CD4-positive, alpha-beta T cell treated with Interleukin-2 at 100 ng/mL for 4 hours (primary cell): ENCODE measurements around the gene STX4.

ENCODE experiments used
- DNase-seq: peaks from one replicate; pipeline ENCODE4 v3.0.0-alpha.2; 2020; ENCODE audit warnings: low spot score

The STX4 gene

DNA sequence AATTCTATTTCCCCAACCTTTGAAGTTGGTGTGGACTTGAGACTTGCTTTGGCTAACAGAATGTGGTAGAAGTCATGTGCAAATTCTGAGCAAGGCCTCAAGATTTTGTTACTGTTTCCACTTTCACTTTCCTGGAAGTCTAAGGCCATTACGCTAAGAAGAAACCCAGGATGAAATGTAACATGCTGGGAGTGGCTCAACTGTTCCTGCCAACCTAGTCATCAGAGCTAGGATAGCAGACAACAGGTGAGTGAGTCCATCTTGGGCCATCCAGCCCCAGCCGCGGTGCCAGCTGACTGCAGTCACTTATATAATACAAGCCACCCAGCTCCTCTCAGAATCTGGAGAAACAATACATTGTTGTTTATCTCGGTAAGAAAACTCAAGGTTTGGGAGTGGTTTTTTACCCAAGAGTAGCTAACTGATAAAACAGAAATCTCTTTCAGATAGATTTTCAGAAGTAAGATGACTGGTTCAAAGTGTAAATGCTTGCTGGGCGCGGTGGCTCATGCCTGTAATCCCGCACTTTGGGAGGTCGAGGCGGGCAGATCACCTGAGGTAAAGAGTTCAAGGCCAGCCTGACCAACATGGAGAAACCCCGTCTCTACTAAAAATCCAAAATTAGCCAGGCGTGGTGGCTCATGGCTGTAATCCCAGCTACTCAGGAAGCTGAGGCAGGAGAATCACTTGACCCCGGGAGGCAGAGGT lies 10.7 kb upstream of the STX4 start:
- DNase-seq = no peak

DNA sequence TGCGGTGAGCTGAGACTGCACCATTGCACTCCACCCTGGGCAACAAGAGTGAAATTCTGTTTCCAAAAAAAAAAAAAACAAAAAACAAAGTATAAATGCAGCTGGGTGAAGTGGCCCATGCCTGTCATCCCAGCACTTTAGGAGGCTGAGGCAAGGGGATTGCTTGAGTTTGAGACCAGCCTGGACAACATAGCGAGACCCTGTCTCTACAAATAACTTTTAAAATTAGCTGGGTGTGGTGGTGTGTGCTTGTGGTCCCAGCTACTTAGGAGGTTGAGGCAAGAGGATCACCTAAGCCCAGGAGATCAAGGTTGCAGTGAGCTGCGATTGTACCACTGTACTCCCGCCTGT lies 10.1 kb upstream of the STX4 start:
- no peak for DNase-seq

GRCh38 chr16:31023627-31024226 lies 9.6 kb upstream of the STX4 start:
- DNase-seq = no peak

- no peak for DNase-seq
Observed at GRCh38 chr16:31025339-31025738, 8.0 kb upstream of the STX4 start.

DNA sequence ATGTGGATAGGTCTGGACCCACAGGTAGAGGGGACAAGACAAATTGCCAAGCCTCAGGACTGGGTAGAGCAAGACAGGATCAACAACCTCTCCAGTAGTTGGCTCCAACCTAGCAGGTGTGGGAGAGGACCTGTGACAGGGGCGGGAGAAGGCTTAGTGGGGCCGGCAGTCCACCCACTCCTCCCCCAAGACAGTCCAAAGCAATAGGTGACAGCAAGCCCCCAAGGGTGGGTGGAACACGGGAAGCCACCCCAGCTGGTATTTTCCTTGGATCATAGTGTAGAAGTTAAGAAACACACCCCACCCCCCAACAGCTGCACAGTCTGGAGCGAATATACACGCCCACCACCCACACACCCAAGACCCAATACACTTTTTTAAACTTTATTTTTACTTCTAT lies 4.1 kb upstream of the STX4 start:
- no peak for DNase-seq

GRCh38 chr16:31031276-31031675 lies 2.1 kb upstream of the STX4 start:
- no peak for DNase-seq

DNA sequence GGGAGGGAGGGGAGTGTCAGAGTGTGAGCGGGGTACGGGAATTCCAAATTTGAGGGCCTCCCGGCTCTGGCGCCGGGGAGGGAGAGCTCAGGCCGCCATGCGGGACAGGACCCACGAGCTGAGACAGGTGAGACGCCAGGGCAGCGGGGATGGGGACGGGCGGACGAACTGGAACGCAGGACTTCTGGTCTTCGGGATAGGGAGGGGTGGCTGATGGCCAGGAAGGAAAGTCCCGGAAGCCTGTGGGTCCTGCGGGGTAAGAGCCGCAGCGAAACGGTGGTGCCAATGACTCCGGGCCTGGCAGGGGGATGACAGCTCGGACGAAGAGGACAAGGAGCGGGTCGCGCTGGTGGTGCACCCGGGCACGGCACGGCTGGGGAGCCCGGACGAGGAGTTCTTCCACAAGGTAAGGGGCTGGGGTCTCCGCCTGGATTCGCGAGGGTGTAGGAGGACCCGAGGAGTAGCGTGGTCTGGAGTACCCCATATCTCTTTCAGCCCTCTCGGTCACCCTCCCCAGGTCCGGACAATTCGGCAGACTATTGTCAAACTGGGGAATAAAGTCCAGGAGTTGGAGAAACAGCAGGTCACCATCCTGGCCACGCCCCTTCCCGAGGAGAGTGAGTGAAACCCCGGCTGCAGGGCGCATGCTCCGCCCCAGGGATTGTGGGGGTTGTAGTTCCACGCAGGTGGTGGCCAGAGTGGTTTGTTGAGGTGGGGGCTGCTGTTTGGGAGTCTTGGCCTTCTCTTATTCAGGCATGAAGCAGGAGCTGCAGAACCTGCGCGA lies 543 bp downstream of the STX4 start:
- DNase-seq = peak; percentile 83

- DNase-seq = no peak
Observed at GRCh38 chr16:31036691-31037090, 3.3 kb downstream of the STX4 start.

GRCh38 chr16:31038993-31039392 lies 5.6 kb downstream of the STX4 start:
- no peak for DNase-seq

GRCh38 chr16:31042866-31043265 lies 9.5 kb downstream of the STX4 start:
- DNase-seq = no peak

DNA sequence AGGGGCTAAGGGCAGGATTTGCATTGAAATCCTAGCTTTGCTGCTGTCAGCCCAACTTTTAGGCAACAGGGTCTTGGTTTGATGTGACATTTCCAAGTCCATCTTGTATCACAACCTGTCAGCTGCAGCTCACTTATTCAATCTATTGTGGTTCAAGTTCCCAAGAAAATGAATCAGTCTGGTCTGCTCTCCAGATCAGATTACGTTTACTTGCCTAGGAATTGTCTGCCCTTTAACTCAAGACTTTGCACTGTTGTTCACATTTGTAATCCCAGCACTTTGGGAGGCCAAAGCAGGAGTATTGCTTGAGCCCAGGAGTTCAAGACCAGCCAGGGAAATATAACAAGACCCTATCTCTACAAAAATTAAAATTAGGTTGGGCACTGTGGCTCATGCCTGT lies 10.0 kb downstream of the STX4 start:
- DNase-seq = no peak

- no peak for DNase-seq
Observed at GRCh38 chr16:31043898-31044481, 10.6 kb downstream of the STX4 start.

- DNase-seq = no peak
Observed at GRCh38 chr16:31050280-31051030, 17.1 kb downstream of the STX4 start.

DNA sequence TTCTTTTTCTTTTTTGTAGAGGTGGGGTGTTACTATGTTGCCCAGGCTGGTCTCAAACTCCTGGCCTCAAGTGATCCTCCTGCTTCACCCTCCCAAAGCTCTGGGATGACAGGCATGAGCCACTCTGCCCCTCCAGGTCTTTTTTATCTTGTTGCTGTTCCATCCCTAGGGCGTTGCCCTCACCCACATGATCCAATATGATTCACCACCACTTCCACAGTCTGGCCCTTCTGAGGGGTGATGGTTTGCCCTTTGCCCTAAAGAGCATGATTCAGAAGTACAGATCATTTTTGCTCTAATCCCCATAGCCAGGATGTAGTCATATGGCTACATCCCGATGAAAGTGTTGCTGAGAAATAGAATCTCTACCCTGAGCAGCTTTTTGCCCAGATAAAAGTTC lies 18.8 kb downstream of the STX4 start:
- DNase-seq = no peak

DNA sequence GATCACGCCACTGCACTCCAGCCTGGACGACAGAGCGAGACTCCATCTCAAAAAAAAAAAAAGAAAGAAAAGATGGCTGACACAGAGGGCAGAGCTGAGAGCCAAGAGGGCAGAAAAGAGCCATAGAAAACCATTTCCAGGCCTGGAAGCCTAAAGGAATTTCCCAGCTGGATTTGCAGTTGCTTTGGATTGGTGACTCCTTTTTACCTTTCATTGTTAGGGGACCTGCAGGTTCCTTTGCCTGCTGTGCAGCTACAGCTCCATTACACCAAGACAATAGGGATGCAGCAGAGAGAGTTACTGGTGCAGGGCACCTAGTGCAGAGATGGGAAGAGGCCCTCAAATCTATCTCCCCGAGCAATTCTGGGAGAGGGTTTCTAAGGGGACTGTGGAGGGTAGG lies 22.3 kb downstream of the STX4 start:
- DNase-seq = no peak

GRCh38 chr16:31061126-31061812 lies 27.9 kb downstream of the STX4 start:
- no peak for DNase-seq

- no peak for DNase-seq
Observed at GRCh38 chr16:31061813-31062440, 28.6 kb downstream of the STX4 start.

GRCh38 chr16:31063495-31063842 lies 30.1 kb downstream of the STX4 start:
- no peak for DNase-seq

DNA sequence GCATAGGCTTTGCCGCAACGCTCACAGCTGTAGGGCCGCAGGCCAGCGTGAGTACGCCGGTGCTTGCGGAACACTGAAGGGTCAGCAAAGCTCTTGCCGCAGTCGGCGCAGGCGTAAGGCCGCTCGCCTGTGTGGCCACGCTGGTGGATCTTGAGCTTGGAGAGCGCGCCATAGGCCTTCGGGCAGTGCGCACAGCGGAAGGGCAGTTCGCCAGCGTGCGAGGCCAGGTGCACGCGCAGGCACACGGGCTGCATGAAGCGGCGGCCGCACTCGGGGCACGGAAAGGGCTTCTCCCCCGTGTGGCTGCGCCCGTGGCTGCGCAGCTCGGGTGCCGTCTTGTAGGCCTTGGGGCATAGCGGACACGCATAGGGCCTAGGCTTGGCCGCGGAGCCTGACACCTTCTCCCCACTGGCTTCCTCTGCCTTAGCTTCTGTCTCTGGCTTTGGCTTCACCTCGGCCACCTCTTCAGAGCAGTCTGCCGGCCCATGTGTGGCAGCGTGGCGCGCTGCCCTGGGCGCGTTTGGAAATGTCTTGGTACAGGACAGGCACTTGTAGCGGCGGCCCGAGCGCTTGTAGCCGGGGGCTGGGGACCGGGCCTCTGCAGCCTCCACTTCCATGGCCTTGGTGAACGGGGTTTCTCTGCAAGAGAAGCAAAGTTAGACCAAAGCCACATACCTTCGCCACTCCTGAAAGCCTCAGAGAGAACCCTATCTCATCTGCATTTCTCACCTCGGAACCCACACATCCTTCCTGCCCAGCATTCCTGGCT lies 30.7 kb downstream of the STX4 start:
- DNase-seq = peak; percentile 16

DNA sequence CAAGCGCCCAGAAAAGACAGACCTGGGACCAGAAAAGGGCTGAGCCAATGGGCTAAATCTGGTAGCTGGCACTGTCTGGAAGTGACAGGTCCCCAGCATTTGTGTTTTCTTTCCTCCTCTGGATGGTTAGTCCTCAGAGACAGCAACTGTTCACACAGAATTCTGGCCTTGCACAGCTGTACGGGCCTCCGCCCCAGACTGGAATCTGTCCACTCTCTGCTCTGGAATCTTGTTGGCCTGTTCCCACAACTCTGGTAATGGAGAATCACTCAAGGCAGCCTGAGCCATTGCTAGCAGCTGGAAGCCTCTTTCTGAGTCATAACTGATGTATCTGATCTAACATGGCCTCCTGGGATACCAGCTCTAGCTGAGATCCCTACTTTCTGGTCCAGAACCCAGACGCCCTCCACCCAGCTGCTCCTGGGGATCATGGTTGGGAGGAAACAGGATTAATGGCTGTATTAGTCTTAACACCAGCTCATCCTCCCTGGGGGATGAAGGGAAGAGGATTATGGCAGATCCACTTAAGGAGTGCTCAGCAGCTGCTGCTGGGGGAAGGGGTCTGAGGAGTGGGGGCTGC lies 31.6 kb downstream of the STX4 start:
- no peak for DNase-seq
